Astrocyte of the cerebellum (primary cell): ENCODE measurements around the gene FIBIN.
A peak's percentile ranks its signal among the peaks of the same experiment; 100 is the strongest.

ENCODE experiments used
- DNase-seq: peaks from one replicate; pipeline ENCODE4 v3.0.0-alpha.2; 2011; ENCODE audit warnings: low read depth
- H3K4me3 ChIP-seq: 2 replicates; pipeline ENCODE4 v1.5.1; 2011; ENCODE audit warnings: mild to moderate bottlenecking, low read depth, low read length, moderate library complexity
- in situ Hi-C: cut with HindIII; loops from 2 replicates; pipeline ENCODE4 v1.10.0; 2017; ENCODE audit warnings: low sequenced_read_pairs
- TF ChIP-seq, protein P1 (sequence below): IDR thresholded peaks from 2 replicates; pipeline ENCODE4 v1.5.1; 2012; ENCODE audit warnings: low read length, low read depth, moderate library complexity, mild to moderate bottlenecking; ENCODE audit errors: missing control alignments

Gene FIBIN

DNA sequence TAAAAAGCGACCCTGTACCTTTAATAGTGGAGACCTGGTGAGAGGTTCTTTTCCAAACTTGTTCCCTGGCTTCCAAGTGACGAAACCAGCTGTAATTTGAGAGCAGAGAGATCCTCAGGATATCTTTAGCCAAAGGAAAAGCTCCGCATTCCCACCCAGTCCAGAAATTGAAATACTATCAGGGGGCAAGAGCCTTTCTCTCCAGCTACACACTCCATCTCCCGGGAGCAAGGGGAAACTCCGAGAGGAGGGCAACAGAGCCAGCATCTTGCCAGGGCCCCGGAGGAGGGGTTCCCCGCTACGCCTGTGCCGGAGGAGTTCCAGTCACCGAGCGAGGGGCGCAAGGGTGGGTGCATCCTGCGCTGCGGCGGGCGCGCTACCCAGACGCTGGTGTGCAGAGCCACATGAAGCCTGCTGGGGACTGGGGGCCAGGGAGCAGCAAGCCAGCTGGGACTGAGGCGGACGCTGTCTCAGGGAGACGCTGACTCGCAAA is at the start of gene FIBIN:
Gene FIBIN, plus strand, starts transcription at position 148 of the 493 bp plus-strand sequence. CDS start 415 bp downstream, outside the sequence.
- no peak for DNase-seq
- TF ChIP-seq, protein P1, sequence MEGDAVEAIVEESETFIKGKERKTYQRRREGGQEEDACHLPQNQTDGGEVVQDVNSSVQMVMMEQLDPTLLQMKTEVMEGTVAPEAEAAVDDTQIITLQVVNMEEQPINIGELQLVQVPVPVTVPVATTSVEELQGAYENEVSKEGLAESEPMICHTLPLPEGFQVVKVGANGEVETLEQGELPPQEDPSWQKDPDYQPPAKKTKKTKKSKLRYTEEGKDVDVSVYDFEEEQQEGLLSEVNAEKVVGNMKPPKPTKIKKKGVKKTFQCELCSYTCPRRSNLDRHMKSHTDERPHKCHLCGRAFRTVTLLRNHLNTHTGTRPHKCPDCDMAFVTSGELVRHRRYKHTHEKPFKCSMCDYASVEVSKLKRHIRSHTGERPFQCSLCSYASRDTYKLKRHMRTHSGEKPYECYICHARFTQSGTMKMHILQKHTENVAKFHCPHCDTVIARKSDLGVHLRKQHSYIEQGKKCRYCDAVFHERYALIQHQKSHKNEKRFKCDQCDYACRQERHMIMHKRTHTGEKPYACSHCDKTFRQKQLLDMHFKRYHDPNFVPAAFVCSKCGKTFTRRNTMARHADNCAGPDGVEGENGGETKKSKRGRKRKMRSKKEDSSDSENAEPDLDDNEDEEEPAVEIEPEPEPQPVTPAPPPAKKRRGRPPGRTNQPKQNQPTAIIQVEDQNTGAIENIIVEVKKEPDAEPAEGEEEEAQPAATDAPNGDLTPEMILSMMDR = no peak
- in situ Hi-C loops = no loop called here
- H3K4me3 ChIP-seq = peak within 1 kb of the TSS; percentile 55

DNA sequence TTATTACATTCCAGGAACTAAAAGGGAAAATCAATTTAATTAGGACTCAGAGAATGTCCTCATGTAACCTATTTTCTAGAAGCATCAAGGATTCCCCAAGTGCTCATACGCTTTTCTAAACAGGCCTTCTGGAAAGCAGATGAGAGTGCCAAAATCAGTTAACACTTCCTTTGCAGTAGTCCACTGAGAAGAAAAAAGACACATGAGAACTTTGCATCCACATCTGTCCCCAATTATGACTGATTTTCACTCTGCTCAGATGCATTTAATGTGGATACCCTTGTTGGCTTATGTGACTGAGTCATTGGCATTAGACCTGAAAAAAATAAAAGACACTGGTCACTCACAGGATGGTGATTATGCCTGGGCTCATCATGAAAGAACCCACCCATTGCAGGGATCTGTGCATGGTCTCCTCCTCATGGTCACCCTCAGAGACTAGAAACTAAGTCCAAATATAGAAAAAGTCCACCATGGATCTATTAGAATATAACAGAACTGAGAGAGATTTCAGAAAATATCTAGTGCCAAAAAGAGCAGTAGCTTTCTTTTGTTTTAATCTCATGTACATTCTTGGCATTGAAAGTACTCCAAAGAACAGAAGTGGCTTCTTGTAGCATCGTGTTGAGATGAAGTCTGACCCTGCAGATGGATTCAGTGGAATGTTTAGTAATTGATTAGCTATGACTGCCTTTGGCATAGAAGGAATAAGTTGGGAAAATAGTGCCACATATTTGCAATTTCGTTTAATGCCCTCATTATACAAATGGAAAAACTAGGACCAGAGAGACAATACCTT is 48.8 kb upstream of the FIBIN start:
- in situ Hi-C loops = no loop called here
- TF ChIP-seq, protein P1 = no peak
- DNase-seq = no peak
- H3K4me3 ChIP-seq = no peak overlapping the region

DNA sequence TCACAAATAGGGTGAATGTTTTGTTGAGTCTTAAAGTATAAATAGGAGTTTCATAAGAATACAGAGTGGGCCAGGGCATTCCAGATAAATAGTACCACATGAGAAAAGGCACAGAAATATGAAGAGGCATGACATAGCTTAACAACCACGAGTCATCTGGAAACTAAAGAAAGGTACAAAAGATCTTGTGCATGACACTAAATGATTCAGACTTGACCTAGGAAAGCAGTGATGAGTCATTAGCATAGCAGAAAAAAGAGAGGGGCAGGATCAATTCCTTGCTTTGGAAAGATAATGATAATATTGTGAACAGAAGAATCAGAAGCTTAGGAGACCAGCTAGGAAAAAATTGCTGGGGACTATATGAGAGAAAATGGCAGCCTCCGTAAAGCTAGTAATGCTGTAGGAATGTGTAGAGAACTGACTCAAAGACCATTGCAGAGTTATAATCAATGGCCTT is 47.6 kb upstream of the FIBIN start:
- no peak for DNase-seq
- in situ Hi-C loops = no loop called here
- TF ChIP-seq, protein P1 = no peak

DNA sequence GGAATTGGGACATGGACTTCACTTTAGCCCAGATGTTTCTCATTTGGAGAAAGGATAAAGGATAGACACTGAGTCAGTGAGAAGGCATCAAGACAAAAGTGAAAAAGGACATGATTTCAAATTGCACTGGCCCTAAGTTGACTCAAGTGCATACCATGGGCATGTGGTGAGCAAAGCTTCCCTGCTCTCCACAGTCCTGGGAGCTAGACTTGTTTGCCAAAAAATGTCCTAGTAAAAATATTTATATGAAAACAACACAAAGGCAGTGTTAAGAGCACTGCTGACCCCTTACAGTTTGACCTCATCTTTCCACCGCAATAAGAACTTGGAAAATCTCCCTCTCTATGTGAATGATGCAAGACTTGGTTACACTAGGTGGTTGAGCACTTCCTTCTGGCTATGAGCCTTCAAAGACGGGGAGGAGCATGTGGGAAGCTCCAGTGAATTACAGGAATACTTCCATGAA is 46.5 kb upstream of the FIBIN start:
- peak; percentile 99 for DNase-seq
- in situ Hi-C loops = no loop called here
- H3K4me3 ChIP-seq = no peak overlapping the region
- TF ChIP-seq, protein P1 = no peak

More for the DNA sequence above, 47.6 kb upstream of the FIBIN start:
- no peak overlapping the region for H3K4me3 ChIP-seq

DNA sequence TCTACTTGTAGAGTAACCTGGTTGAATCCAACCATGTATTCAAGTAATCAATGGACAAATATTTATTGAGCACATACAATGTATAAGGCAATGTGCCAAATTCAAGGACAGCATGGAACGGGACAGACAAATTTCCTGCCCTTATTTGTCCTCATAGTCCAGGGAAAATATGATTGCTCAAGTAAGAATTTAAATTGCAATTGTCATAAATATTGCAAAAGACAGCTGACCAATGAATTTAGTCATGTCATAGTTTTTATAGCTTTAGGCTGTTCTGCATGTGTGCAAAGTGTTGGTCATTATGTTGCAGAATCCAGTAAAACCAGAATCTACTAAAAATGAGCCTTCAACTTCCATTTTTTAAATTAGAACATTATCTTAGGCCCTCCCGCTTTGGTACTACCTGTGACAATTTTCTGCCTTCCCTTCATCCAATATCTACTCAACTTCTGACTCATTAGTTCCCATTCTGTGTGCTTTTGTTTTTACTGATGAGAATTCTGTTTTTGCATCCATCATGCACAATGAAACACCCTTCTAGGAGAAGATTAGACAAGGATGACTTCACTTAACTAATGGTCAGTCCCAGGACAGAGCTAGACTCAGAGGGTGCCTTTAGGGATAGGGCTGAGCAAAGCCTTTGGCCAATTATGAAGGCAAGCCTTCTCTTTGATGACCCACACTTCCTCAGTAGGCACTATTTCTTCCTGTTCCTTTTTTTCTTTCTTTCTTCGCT is 45.8 kb upstream of the FIBIN start:
- H3K4me3 ChIP-seq = no peak overlapping the region
- no peak for DNase-seq
- TF ChIP-seq, protein P1 = no peak
- in situ Hi-C loops = no loop called here

DNA sequence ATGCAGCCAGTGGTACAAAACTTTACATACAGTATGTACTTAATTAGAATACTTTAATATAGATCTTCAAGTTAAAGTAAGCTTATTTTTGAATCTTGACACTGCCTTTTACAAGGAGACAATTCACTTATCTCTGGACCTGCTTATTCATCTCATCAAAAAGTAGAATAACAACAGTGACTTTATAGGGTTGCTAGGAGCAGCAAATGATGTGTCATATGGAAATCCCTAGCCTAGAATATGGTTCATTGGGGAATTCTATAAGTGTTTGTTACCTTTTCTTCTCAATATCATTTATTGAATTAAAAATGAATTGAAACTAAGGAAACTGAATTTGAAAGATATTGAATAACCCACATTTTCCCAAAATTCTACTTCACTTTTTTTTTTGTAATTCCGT is 45.0 kb upstream of the FIBIN start:
- in situ Hi-C loops = no loop called here
- no peak overlapping the region for H3K4me3 ChIP-seq
- TF ChIP-seq, protein P1 = no peak
- DNase-seq = no peak
